A549 (cell line): ENCODE results near the gene PARD3B. TPM values are rescaled to one million over a fixed set of nuclear protein-coding genes. Genes with fewer than 3 reads are reported as not detected.

Source experiments
- ATAC-seq, 2 experiments: fragments of 200-7000 bp in 1 of 2; fragments of >200 bp in 1 of 2; cut with Nextera tagmentation in 1 of 2; cut with Tn5 transposase in 1 of 2; 3 replicates each; pipeline versions ENCODE4 v1.8.0 to v1.9.1; 2018 to 2020; ENCODE audit warnings: mild to moderate bottlenecking in 1 of 2, moderate library complexity in 1 of 2
- CTCF ChIA-PET: fragments of 300-600 bp; sonication (Branson Sonifier 250); formaldehyde crosslinking; extraction: SDS; loops from one replicate; lab custom pipeline; 2021; ENCODE audit warnings: antibody characterized with exemption, inconsistent platforms; lab: Yijun Ruan, JAX
- POLR2A ChIA-PET: fragments of 350-600 bp; formaldehyde crosslinking; extraction: SDS; loops from one replicate; lab custom pipeline; 2021; ENCODE audit warnings: antibody characterized with exemption, inconsistent platforms; lab: Yijun Ruan, JAX
- DNase-seq, 2 experiments: peaks; one replicate each; pipeline versions ENCODE4 v3.0.0 to v3.0.0-alpha.2; 2011 to 2016; ENCODE audit warnings: low read depth in 1 of 2, low spot score in 1 of 2
- FAIRE-seq: peaks from 2 replicates; lab custom pipeline; 2011; peaks lifted over from hg19 to GRCh38; lab: Jason Lieb, UNC
- H3K27ac ChIP-seq, 2 experiments: fragments of >200 bp; sonication (Bioruptor Twin); formaldehyde crosslinking; 3 replicates each; pipeline ENCODE4 v1.5.1; 2016 to 2017
- H3K4me1 ChIP-seq: fragments of >200 bp; sonication (Bioruptor Twin); formaldehyde crosslinking; 3 replicates; pipeline ENCODE4 v1.6.1; 2016
- H3K4me2 ChIP-seq: fragments of >200 bp; sonication (Bioruptor Twin); formaldehyde crosslinking; 3 replicates; pipeline ENCODE4 v1.6.1; 2016
- H3K4me3 ChIP-seq: fragments of >200 bp; sonication (Bioruptor Twin); formaldehyde crosslinking; 3 replicates; pipeline ENCODE4 v1.5.1; 2016
- H3K9me3 ChIP-seq: fragments of >200 bp; sonication (Bioruptor Twin); formaldehyde crosslinking; 3 replicates; pipeline ENCODE4 v1.6.1; 2016
- BCL3 ChIP-seq: fragments of >200 bp; sonication (Bioruptor Twin); formaldehyde crosslinking; IDR thresholded peaks from 3 replicates; pipeline ENCODE4 v1.6.1; 2016
- ELK1 ChIP-seq: fragments of 150-350 bp; IDR thresholded peaks from 2 replicates; pipeline ENCODE4 v1.6.1; 2014; ENCODE audit warnings: low read depth, mild to moderate bottlenecking, low read length
- EP300 ChIP-seq, 2 experiments: fragments of >200 bp; sonication (Bioruptor Twin); formaldehyde crosslinking; IDR thresholded peaks; 2 replicates in 1 of 2; 3 replicates in 1 of 2; pipeline ENCODE4 v1.6.1; 2016 to 2017
- ESRRA ChIP-seq: fragments of 150-350 bp; IDR thresholded peaks from 2 replicates; pipeline ENCODE4 v1.6.1; 2014; ENCODE audit warnings: mild to moderate bottlenecking, low read length, borderline replicate concordance
- FOSB ChIP-seq: fragments of 250-450 bp; sonication (Bioruptor Pico); IDR thresholded peaks from 2 replicates; pipeline ENCODE4 v1.5.0; 2020; ENCODE audit warnings: mild to moderate bottlenecking, moderate library complexity
- HES2 ChIP-seq: fragments of >200 bp; sonication (Bioruptor Twin); formaldehyde crosslinking; IDR thresholded peaks from 2 replicates; pipeline ENCODE4 v1.6.1; 2016
- HEYL ChIP-seq: fragments of 250-450 bp; sonication (Bioruptor Pico); IDR thresholded peaks from 2 replicates; pipeline ENCODE4 v1.8.0; 2021; ENCODE audit warnings: mild to moderate bottlenecking, moderate library complexity
- HOXB13 ChIP-seq: fragments of 250-450 bp; sonication (Bioruptor Pico); IDR thresholded peaks from 2 replicates; pipeline ENCODE4 v1.5.0; 2020; ENCODE audit warnings: low read depth, mild to moderate bottlenecking, moderate library complexity
- JUN ChIP-seq, 2 experiments: fragments of >200 bp; sonication (Bioruptor Twin); formaldehyde crosslinking; IDR thresholded peaks; 2 replicates in 1 of 2; 3 replicates in 1 of 2; pipeline ENCODE4 v1.6.1; 2016 to 2017
- KDM5A ChIP-seq: fragments of 200-600 bp; sonication (generic); IDR thresholded peaks from 2 replicates; pipeline ENCODE4 v1.6.1; 2016; ENCODE audit warnings: antibody characterized with exemption, mild to moderate bottlenecking
- MAFK ChIP-seq: fragments of 450-650 bp; IDR thresholded peaks from 2 replicates; pipeline ENCODE4 v1.6.1; 2014; ENCODE audit not compliant: partially characterized antibody
- MAX ChIP-seq: IDR thresholded peaks from 2 replicates; pipeline ENCODE4 v1.6.1; 2012
- MAZ ChIP-seq: fragments of 150-350 bp; IDR thresholded peaks from 2 replicates; pipeline ENCODE4 v1.6.1; 2014; ENCODE audit warnings: antibody characterized with exemption, low read depth, low read length, borderline replicate concordance
- MYC ChIP-seq: IDR thresholded peaks from 2 replicates; pipeline ENCODE4 v1.6.1; 2012; ENCODE audit warnings: mild to moderate bottlenecking, inconsistent platforms, low read length, improper control_type of control experiment, borderline replicate concordance
- NFE2L2 ChIP-seq: fragments of 150-350 bp; conservative IDR thresholded peaks from 2 replicates; pipeline ENCODE4 v1.6.1; 2014; ENCODE audit warnings: low read length
- NPAS2 ChIP-seq: fragments of 250-450 bp; sonication (Bioruptor Pico); IDR thresholded peaks from 2 replicates; pipeline ENCODE4 v1.8.0; 2022; ENCODE audit warnings: mild to moderate bottlenecking, moderate library complexity, borderline replicate concordance
- PHF8 ChIP-seq: fragments of 200-600 bp; sonication (generic); IDR thresholded peaks from 2 replicates; pipeline ENCODE4 v1.6.1; 2016; ENCODE audit warnings: low read depth, mild to moderate bottlenecking, antibody characterized with exemption, moderate library complexity, borderline replicate concordance
- POLR2A ChIP-seq: IDR thresholded peaks from 2 replicates; pipeline ENCODE4 v1.6.1; 2012; ENCODE audit warnings: mild to moderate bottlenecking, low read length
- RCOR1 ChIP-seq: fragments of 150-350 bp; IDR thresholded peaks from 2 replicates; pipeline ENCODE4 v1.6.1; 2014; ENCODE audit warnings: antibody characterized with exemption, low read length, low read depth
- RFX5 ChIP-seq: fragments of 450-650 bp; IDR thresholded peaks from 2 replicates; pipeline ENCODE4 v1.7.1; 2014; ENCODE audit warnings: antibody characterized with exemption, mild to moderate bottlenecking, moderate library complexity
- ZC3H11A ChIP-seq: fragments of 450-650 bp; IDR thresholded peaks from 2 replicates; pipeline ENCODE4 v1.6.1; 2014; ENCODE audit warnings: antibody characterized with exemption, mild to moderate bottlenecking
- ZFP36 ChIP-seq: fragments of 450-650 bp; IDR thresholded peaks from 2 replicates; pipeline ENCODE4 v1.6.1; 2014; ENCODE audit warnings: borderline replicate concordance; ENCODE audit not compliant: partially characterized antibody
- ZNF302 ChIP-seq: fragments of 250-450 bp; sonication (Bioruptor Pico); IDR thresholded peaks from 2 replicates; pipeline ENCODE4 v1.9.0; 2021; ENCODE audit warnings: inconsistent platforms, mild to moderate bottlenecking, moderate library complexity
- WGBS: methylation state at CpG from one replicate; pipeline ENCODE4 v1.1.6; 2017; ENCODE audit errors: missing lambda C conversion rate; 5-methylcytosine and 5-hydroxymethylcytosine counted together
- polyA plus RNA-seq, 4 experiments: library from polyadenylated mRNA; depleted of rRNA in 3 of 4; stranded (reverse); fragments of >200 nt; fragmentation: RNase III in 1 of 4; extraction: RNeasy Plus Mini Kit Qiagen cat#74134 plus additional on column Dnase treatment in 1 of 4; gene quantifications; 2 replicates in 3 of 4; 3 replicates in 1 of 4; pipeline ENCODE4 v1.2.3, GENCODE V29; 2011 to 2017

PARD3B gene
- polyA plus RNA-seq, 2 of the 4 experiments (the other 2 are of a cell fraction): 1.2 to 2.4 TPM

- DNase-seq: no peak
- POLR2A ChIA-PET: no interaction called here
- ATAC-seq: no peak
- Histone ChIP-seq H3K4me3 (no peak overlapping the region), H3K4me1 (no peaks in the 10 kb centered on the region), H3K4me2 (no peak overlapping the region), H3K27ac (no peak overlapping the region), H3K9me3 (no peaks in the 10 kb centered on the region)
- no peak for FAIRE-seq
- CTCF ChIA-PET: interaction anchor here (1.2 kb wide), 1 partner anchor 11 kb away, joined by 6 read pairs; no protein-coding TSS in a partner anchor
- TF ChIP-seq ESRRA (no peak), PHF8 (no peak), HOXB13 (CRISPR knock-in tag) (no peak), MAZ (no peak), MYC (no peak)
- WGBS: 51% methylated on average over 10 of the region's 10 CpGs
Measured at GRCh38 chr2:205629091-205629776, 1084.0 kb downstream of the PARD3B start.

- Histone ChIP-seq H3K4me2 (no peak overlapping the region), H3K27ac (no peak overlapping the region), H3K9me3 (no peaks in the 10 kb centered on the region), H3K4me1 (no peaks in the 10 kb centered on the region), H3K4me3 (no peak overlapping the region)
- CTCF ChIA-PET: no interaction called here
- TF ChIP-seq EP300 (IDR thresholded peaks at IDR 0.05) (no peak), KDM5A (no peak), ZNF302 (CRISPR knock-in tag) (no peak), HEYL (CRISPR knock-in tag) (no peak), ZC3H11A (no peak)
- ATAC-seq (no peak), DNase-seq (no peak), FAIRE-seq (no peak)
- 11% methylated on average over 1 of the region's 1 CpG for WGBS
- POLR2A ChIA-PET: no interaction called here
Measured at GRCh38 chr2:205633994-205634393, 1088.7 kb downstream of the PARD3B start.

- Histone ChIP-seq H3K4me1 (no peaks in the 10 kb centered on the region), H3K9me3 (no peaks in the 10 kb centered on the region), H3K4me3 (no peak overlapping the region), H3K27ac (no peak overlapping the region), H3K4me2 (no peak overlapping the region)
- no peak for ATAC-seq
- CTCF ChIA-PET: interaction anchor here (0.6 to 1.0 kb wide), 2 partner anchors 10 to 308 kb away, joined by 3 read pairs; no protein-coding TSS in a partner anchor
- FAIRE-seq: no peak
- 36% methylated on average over 7 of the region's 7 CpGs for WGBS
- DNase-seq: no peak
- TF ChIP-seq FOSB (CRISPR knock-in tag) (no peak), PHF8 (no peak), ELK1 (no peak), JUN (IDR thresholded peaks at IDR 0.05) (no peak), ZC3H11A (no peak), NPAS2 (no peak), BCL3 (no peak), MYC (no peak), KDM5A (no peak), ZFP36 (no peak), HES2 (no peak), NFE2L2 (no peak), POLR2A (no peak), MAX (no peak), MAFK (no peak), RFX5 (no peak), RCOR1 (no peak)
- POLR2A ChIA-PET: no interaction called here
Measured at GRCh38 chr2:205636549-205637319, 1091.5 kb downstream of the PARD3B start.
